Nephron progenitor cell (in vitro differentiated cells): ENCODE data around the gene GBX1.
A peak's percentile ranks its signal among the peaks of the same experiment; 100 is the strongest.

Source experiments
- DNase-seq: peaks from one replicate; pipeline ENCODE4 v3.0.0; 2021
- H3K27ac Mint-ChIP-seq: 2 replicates; pipeline ENCODE4 v1.8.0; 2021; ENCODE audit warnings: mild to moderate bottlenecking, moderate library complexity, mixed read lengths
- H3K27me3 Mint-ChIP-seq: 2 replicates; pipeline ENCODE4 v1.8.0; 2021; ENCODE audit warnings: mild to moderate bottlenecking, low read depth, mixed read lengths; ENCODE audit not compliant: poor library complexity
- H3K36me3 Mint-ChIP-seq: 2 replicates; pipeline ENCODE4 v1.8.0; 2021; ENCODE audit warnings: low read depth, mixed read lengths
- H3K4me1 Mint-ChIP-seq: 2 replicates; pipeline ENCODE4 v1.8.0; 2021; ENCODE audit warnings: mixed read lengths
- H3K4me3 Mint-ChIP-seq: 2 replicates; pipeline ENCODE4 v1.8.0; 2021; ENCODE audit warnings: mild to moderate bottlenecking, moderate library complexity, mixed read lengths
- H3K9me3 Mint-ChIP-seq: 2 replicates; pipeline ENCODE4 v1.8.0; 2021; ENCODE audit warnings: mild to moderate bottlenecking, moderate library complexity, mixed read lengths
- CTCF ChIP-seq: fragments of 200-600 bp; sonication (generic); IDR thresholded peaks from 2 replicates; pipeline ENCODE4 v1.5.0; 2021; ENCODE audit warnings: antibody characterized with exemption

Gene GBX1

GRCh38 chr7:151167197-151167961, at the start of gene GBX1:
TSS of gene GBX1 (minus strand) at chr7:151167694. CDS start at chr7:151167548, 146 bp downstream.
- Mint-ChIP-seq H3K36me3 (no peaks in the 10 kb centered on the region), H3K27me3 (peaks cover 43% of the 10 kb centered on the region), H3K4me1 (peaks cover 24% of the 10 kb centered on the region), H3K27ac (no peak within 1 kb of the TSS), H3K4me3 (peak within 1 kb of the TSS; percentile 77), H3K9me3 (peaks cover 2% of the 10 kb centered on the region)
- peak; percentile 83 for DNase-seq
- TF ChIP-seq CTCF, result no peak

- peak overlapping the region; percentile 55 for H3K27ac Mint-ChIP-seq
Measured at GRCh38 chr7:151215396-151215795, 47.9 kb upstream of the GBX1 start.

GRCh38 chr7:151213826-151214225, 46.3 kb upstream of the GBX1 start:
- Mint-ChIP-seq H3K9me3 (no peaks in the 10 kb centered on the region), H3K4me1 (no peaks in the 10 kb centered on the region), H3K36me3 (peaks cover 51% of the 10 kb centered on the region), H3K27me3 (peaks cover 3% of the 10 kb centered on the region), H3K27ac (no peak overlapping the region), H3K4me3 (no peak overlapping the region)
- no peak for DNase-seq
- TF ChIP-seq CTCF, result no peak

More at GRCh38 chr7:151215396-151215795, 47.9 kb upstream of the GBX1 start:
- no peaks in the 10 kb centered on the region for H3K9me3 Mint-ChIP-seq
- TF ChIP-seq CTCF, result no peak
- H3K36me3 Mint-ChIP-seq, result peaks cover 61% of the 10 kb centered on the region
- H3K27me3 Mint-ChIP-seq, result no peaks in the 10 kb centered on the region
- no peaks in the 10 kb centered on the region for H3K4me1 Mint-ChIP-seq
- no peak overlapping the region for H3K4me3 Mint-ChIP-seq
- no peak for DNase-seq

- no peak for TF ChIP-seq CTCF
- no peak for DNase-seq
Measured at GRCh38 chr7:151212626-151213025, 45.1 kb upstream of the GBX1 start.

GRCh38 chr7:151211155-151211772, 43.8 kb upstream of the GBX1 start:
- H3K27me3 Mint-ChIP-seq, result peaks cover 15% of the 10 kb centered on the region
- H3K4me1 Mint-ChIP-seq, result peaks cover 14% of the 10 kb centered on the region
- no peak overlapping the region for H3K27ac Mint-ChIP-seq
- H3K36me3 Mint-ChIP-seq, result peaks cover 38% of the 10 kb centered on the region
- TF ChIP-seq CTCF, result no peak
- H3K4me3 Mint-ChIP-seq, result no peak overlapping the region
- no peaks in the 10 kb centered on the region for H3K9me3 Mint-ChIP-seq
- no peak for DNase-seq

More at GRCh38 chr7:151212626-151213025, 45.1 kb upstream of the GBX1 start:
- H3K27ac Mint-ChIP-seq, result peak overlapping the region; percentile 64
- H3K9me3 Mint-ChIP-seq, result no peaks in the 10 kb centered on the region
- H3K36me3 Mint-ChIP-seq, result peaks cover 39% of the 10 kb centered on the region
- H3K4me1 Mint-ChIP-seq, result peaks cover 2% of the 10 kb centered on the region
- peaks cover 3% of the 10 kb centered on the region for H3K27me3 Mint-ChIP-seq
- no peak overlapping the region for H3K4me3 Mint-ChIP-seq
